GM19467 (cell line): ENCODE data around the gene AOPEP.
"Not testable (repeated sequence)": the region's sequence is repeated elsewhere in the genome, so short reads cannot be mapped to it uniquely, and the experiment has no call there.

Source experiments
- ATAC-seq: cut with Tn5 transposase; IDR thresholded peaks from one replicate; pipeline ENCODE4 v1.9.1; 2021; ENCODE audit warnings: mild to moderate bottlenecking, moderate library complexity; ENCODE audit not compliant: unreplicated experiment

Gene AOPEP

GRCh38 chr9:94928691-94929368 is 202.3 kb downstream of the AOPEP start:
- no peak for ATAC-seq

GRCh38 chr9:94929369-94929756 is 202.9 kb downstream of the AOPEP start:
- no peak for ATAC-seq

GRCh38 chr9:94931036-94931633 is 204.6 kb downstream of the AOPEP start:
- no peak for ATAC-seq

- no peak for ATAC-seq
Observed at GRCh38 chr9:94931740-94932139, 205.2 kb downstream of the AOPEP start.

GRCh38 chr9:94932652-94933510 is 206.4 kb downstream of the AOPEP start:
- ATAC-seq: no peak

- ATAC-seq: no peak
Observed at GRCh38 chr9:94933511-94933828, 207.0 kb downstream of the AOPEP start.

- no peak for ATAC-seq
Observed at GRCh38 chr9:94934816-94935328, 208.4 kb downstream of the AOPEP start.

- no peak for ATAC-seq
Observed at GRCh38 chr9:94935396-94935795, 208.9 kb downstream of the AOPEP start.

- no peak for ATAC-seq
Observed at GRCh38 chr9:94936419-94936818, 209.9 kb downstream of the AOPEP start.

GRCh38 chr9:94937214-94937903 is 210.9 kb downstream of the AOPEP start:
- ATAC-seq: no peak

- no peak for ATAC-seq
Observed at GRCh38 chr9:94938384-94938783, 211.9 kb downstream of the AOPEP start.

- not testable (repeated sequence) for ATAC-seq
Observed at GRCh38 chr9:94940296-94940695, 213.8 kb downstream of the AOPEP start.

- no peak for ATAC-seq
Observed at GRCh38 chr9:94941211-94941875, 214.8 kb downstream of the AOPEP start.

- ATAC-seq: no peak
Observed at GRCh38 chr9:94944626-94945025, 218.1 kb downstream of the AOPEP start.

- no peak for ATAC-seq
Observed at GRCh38 chr9:94945197-94946144, 219.0 kb downstream of the AOPEP start.

- no peak for ATAC-seq
Observed at GRCh38 chr9:94946256-94946655, 219.8 kb downstream of the AOPEP start.

- ATAC-seq: no peak
Observed at GRCh38 chr9:94948567-94949235, 222.2 kb downstream of the AOPEP start.

- ATAC-seq: no peak
Observed at GRCh38 chr9:94949370-94949769, 222.9 kb downstream of the AOPEP start.

- no peak for ATAC-seq
Observed at GRCh38 chr9:94950040-94950578, 223.6 kb downstream of the AOPEP start.
